GM21526 (cell line): Measurements from ENCODE around the gene NFE2L3.
"Not testable (repeated sequence)": the region's sequence is repeated elsewhere in the genome, so short reads cannot be mapped to it uniquely, and the experiment has no call there.

Source experiments
- ATAC-seq: cut with Tn5 transposase; IDR thresholded peaks from one replicate; pipeline ENCODE4 v1.9.1; 2021; ENCODE audit warnings: moderate library complexity; ENCODE audit not compliant: unreplicated experiment, low FRiP score

The NFE2L3 gene

GRCh38 chr7:26185844-26186180 is 33.8 kb downstream of the NFE2L3 start:
- ATAC-seq, result no peak

- no peak for ATAC-seq
Measured at GRCh38 chr7:26186364-26187311, 34.6 kb downstream of the NFE2L3 start.

GRCh38 chr7:26187380-26188205 is 35.6 kb downstream of the NFE2L3 start:
- no peak for ATAC-seq

- ATAC-seq, result no peak
Measured at GRCh38 chr7:26188206-26188956, 36.4 kb downstream of the NFE2L3 start.

GRCh38 chr7:26188957-26189541 is 37.1 kb downstream of the NFE2L3 start:
- no peak for ATAC-seq

GRCh38 chr7:26189697-26190096 is 37.7 kb downstream of the NFE2L3 start:
- no peak for ATAC-seq

- ATAC-seq, result no peak
Measured at GRCh38 chr7:26190417-26190869, 38.4 kb downstream of the NFE2L3 start.

GRCh38 chr7:26191233-26191973 is 39.4 kb downstream of the NFE2L3 start:
- no peak for ATAC-seq

GRCh38 chr7:26191974-26192479 is 40.0 kb downstream of the NFE2L3 start:
- ATAC-seq, result no peak

- ATAC-seq, result no peak
Measured at GRCh38 chr7:26192485-26193087, 40.6 kb downstream of the NFE2L3 start.

GRCh38 chr7:26193432-26194207 is 41.6 kb downstream of the NFE2L3 start:
- ATAC-seq, result no peak

- ATAC-seq, result not testable (repeated sequence)
Measured at GRCh38 chr7:26194764-26195163, 42.8 kb downstream of the NFE2L3 start.

- ATAC-seq, result no peak
Measured at GRCh38 chr7:26195182-26195581, 43.2 kb downstream of the NFE2L3 start.

GRCh38 chr7:26195867-26196657 is 44.1 kb downstream of the NFE2L3 start:
- ATAC-seq, result no peak

- no peak for ATAC-seq
Measured at GRCh38 chr7:26197153-26198115, 45.4 kb downstream of the NFE2L3 start.

- no peak for ATAC-seq
Measured at GRCh38 chr7:26198133-26198780, 46.3 kb downstream of the NFE2L3 start.
